B cell (primary cell): ENCODE measurements around the gene SCAF11. TPM values are rescaled to one million over a fixed set of nuclear protein-coding genes. Genes with fewer than 3 reads are reported as not detected.

Source experiments
- ATAC-seq: fragments of 200-7000 bp; cut with Tn5 transposase; one replicate; pipeline ENCODE4 v1.10.0; 2021; ENCODE audit warnings: low read depth, mild to moderate bottlenecking, moderate number of reproducible peaks, moderate library complexity
- CTCF ChIA-PET: fragments of 350-600 bp; sonication (Branson Sonifier 250); formaldehyde crosslinking; loops from one replicate; lab custom pipeline; 2021; ENCODE audit warnings: antibody characterized with exemption, inconsistent platforms; lab: Charles Lee
- POLR2A ChIA-PET: fragments of 350-600 bp; sonication (Branson Sonifier 250); formaldehyde crosslinking; loops from one replicate; lab custom pipeline; 2021; ENCODE audit warnings: antibody characterized with exemption; lab: Charles Lee
- DNase-seq: peaks from one replicate; pipeline ENCODE4 v3.0.0; 2013
- H2AFZ ChIP-seq: 2 replicates; pipeline ENCODE4 v1.6.1; 2012; ENCODE audit warnings: mild to moderate bottlenecking, low read depth, low read length; ENCODE audit not compliant: insufficient read depth, poor library complexity, severe bottlenecking
- H3K27ac ChIP-seq, 2 donors: 1 replicate in 1 of 2; 2 replicates in 1 of 2; pipeline ENCODE4 v1.5.1; 2012 to 2013; ENCODE audit warnings: low read length in 2 of 2, mild to moderate bottlenecking in 2 of 2, moderate library complexity in 1 of 2
- H3K27me3 ChIP-seq, 4 experiments: fragments of 200-600 bp in 1 of 4; sonication (generic) in 1 of 4; replicated peaks in 1 of 4; 1 replicate in 2 of 4; 2 replicates in 2 of 4; pipeline versions ENCODE4 v1.6.1 to v1.7.0; 2013 to 2016; ENCODE audit warnings: low read length in 3 of 4, mild to moderate bottlenecking in 2 of 4, mixed read lengths in 1 of 4, moderate library complexity in 1 of 4; ENCODE audit not compliant: insufficient read depth in 4 of 4, control insufficient read depth in 3 of 4; ENCODE audit errors: control extremely low read depth in 1 of 4
- H3K36me3 ChIP-seq, 2 experiments: replicated peaks in 1 of 2; 1 replicate in 1 of 2; 2 replicates in 1 of 2; pipeline versions ENCODE4 v1.6.1 to v1.7.1; 2013; ENCODE audit warnings: low read length in 1 of 2; ENCODE audit not compliant: insufficient read depth in 2 of 2, control insufficient read depth in 1 of 2; ENCODE audit errors: control extremely low read depth in 1 of 2, extremely low read depth in 1 of 2
- H3K4me1 ChIP-seq, 2 donors: fragments of 200-600 bp in 1 of 2; sonication (generic) in 1 of 2; 1 replicate in 1 of 2; 2 replicates in 1 of 2; pipeline versions ENCODE4 v1.5.1 to v1.6.1; 2013 to 2017; ENCODE audit warnings: low read length in 2 of 2; ENCODE audit not compliant: control insufficient read depth in 2 of 2, insufficient read depth in 2 of 2
- H3K4me2 ChIP-seq: replicated peaks from 2 replicates; pipeline ENCODE3; 2012; ENCODE audit warnings: mild to moderate bottlenecking, low read depth, low read length; ENCODE audit not compliant: poor library complexity, severe bottlenecking
- H3K4me3 ChIP-seq, 5 experiments: fragments of 200-600 bp in 1 of 5; sonication (generic) in 1 of 5; 1 replicate in 3 of 5; 2 replicates in 2 of 5; pipeline versions ENCODE4 v1.5.1 to v1.7.0; 2011 to 2016; ENCODE audit warnings: low read length in 4 of 5, mild to moderate bottlenecking in 4 of 5, low read depth in 2 of 5, control low read depth in 1 of 5, moderate library complexity in 1 of 5; ENCODE audit not compliant: insufficient read depth in 1 of 5; ENCODE audit errors: control extremely low read depth in 1 of 5, extremely low read depth in 1 of 5
- H3K79me2 ChIP-seq: fragments of 200-600 bp; sonication (generic); one replicate; pipeline ENCODE4 v1.6.0; 2016; ENCODE audit warnings: low read length; ENCODE audit not compliant: control insufficient read depth, insufficient read depth
- H3K9ac ChIP-seq: fragments of 200-600 bp; sonication (generic); 2 replicates; pipeline ENCODE4 v1.6.1; 2017; ENCODE audit warnings: mild to moderate bottlenecking, low read length, moderate library complexity
- H3K9me3 ChIP-seq, 3 donors: one replicate each; pipeline versions ENCODE4 v1.6.1 to v1.7.1; 2013; ENCODE audit warnings: low read length in 2 of 3; ENCODE audit not compliant: control insufficient read depth in 2 of 3, insufficient read depth in 1 of 3; ENCODE audit errors: control extremely low read depth in 1 of 3
- H4K20me1 ChIP-seq: 2 replicates; pipeline ENCODE4 v1.6.0; 2012; ENCODE audit warnings: mild to moderate bottlenecking, low read length; ENCODE audit not compliant: insufficient read depth, control insufficient read depth, poor library complexity, severe bottlenecking
- H3K27ac Mint-ChIP-seq: one replicate; pipeline ENCODE4 v1.8.0; 2021; ENCODE audit warnings: mixed read lengths
- H3K27me3 Mint-ChIP-seq: one replicate; pipeline ENCODE4 v1.8.0; 2021; ENCODE audit warnings: mixed read lengths
- H3K4me1 Mint-ChIP-seq: one replicate; pipeline ENCODE4 v1.8.0; 2021; ENCODE audit warnings: mixed read lengths
- H3K4me3 Mint-ChIP-seq: one replicate; pipeline ENCODE4 v1.8.0; 2021; ENCODE audit warnings: mixed read lengths
- H3K9me3 Mint-ChIP-seq: one replicate; pipeline ENCODE4 v1.8.0; 2022; ENCODE audit warnings: mixed read lengths; ENCODE audit not compliant: insufficient read depth
- CTCF ChIP-seq: fragments of 200-600 bp; IDR thresholded peaks from one replicate; pipeline ENCODE4 v1.8.0; 2022; ENCODE audit warnings: antibody characterized with exemption, mild to moderate bottlenecking
- EZH2 ChIP-seq: IDR thresholded peaks from 2 replicates; pipeline ENCODE4 v1.6.1; 2012; ENCODE audit warnings: borderline replicate concordance, low read depth, mild to moderate bottlenecking, moderate library complexity, low read length; ENCODE audit not compliant: insufficient read depth, poor library complexity, severe bottlenecking
- WGBS: methylation state at CpG from one replicate; pipeline ENCODE4 v1.1.5; 2013; ENCODE audit warnings: missing lambda C conversion rate; ENCODE audit not compliant: insufficient coverage; 5-methylcytosine and 5-hydroxymethylcytosine counted together
- intact Hi-C: fragments of 100-400 bp; cut with micrococcal nuclease; formaldehyde crosslinking; loops from one replicate; pipeline ENCODE4 v1.10.0; 2022
- polyA plus RNA-seq: library from polyadenylated mRNA; depleted of rRNA; stranded (reverse); fragments of >200 nt; gene quantifications from 2 replicates; pipeline ENCODE4 v1.2.3, GENCODE V29; 2012
- total RNA-seq, 2 donors: library from RNA; stranded (reverse); fragments of 120-200 nt in 1 of 2; gene quantifications; 1 replicate in 1 of 2; 2 replicates in 1 of 2; pipeline versions ENCODE4 v1.2.3 to v1.2.4, GENCODE V29; 2013 to 2022

Gene SCAF11
- total and polyA plus RNA-seq, 2 donors (not counting 1 experiment from before 2014, with no cell fraction given), result 76.1 to 247 TPM

GRCh38 chr12:45978108-45978507, 12.3 kb downstream of the SCAF11 start:
- peaks cover 14 to 21% of the 10 kb centered on the region in 2 experiments for H3K36me3 ChIP-seq
- Mint-ChIP-seq H3K4me3 (peak overlapping the region; percentile 2), H3K9me3 (no peaks in the 10 kb centered on the region), H3K27me3 (no peaks in the 10 kb centered on the region), H3K27ac (no peak overlapping the region), H3K4me1 (peaks cover 90% of the 10 kb centered on the region)
- ChIA-PET POLR2A (no interaction called here), CTCF (no interaction called here)
- peak overlapping the region in 1 of 2 donors; percentile 11 for H3K27ac ChIP-seq
- TF ChIP-seq EZH2 (no peak), CTCF (no peak)
- H4K20me1 ChIP-seq, result peaks cover 74% of the 10 kb centered on the region
- intact Hi-C loops, result no loop called here
- H3K9ac ChIP-seq, result no peak overlapping the region
- H2AFZ ChIP-seq, result no peak overlapping the region
- ATAC-seq (no peak), DNase-seq (no peak)
- no peaks in the 10 kb centered on the region for H3K9me3 ChIP-seq
- H3K4me1 ChIP-seq, result peaks cover 18 to 57% of the 10 kb centered on the region in 2 donors
- no peaks in the 10 kb centered on the region for H3K27me3 ChIP-seq
- H3K4me2 ChIP-seq, result peak overlapping the region; percentile 21
- peaks cover 100% of the 10 kb centered on the region for H3K79me2 ChIP-seq
- no peak overlapping the region for H3K4me3 ChIP-seq
- no CpG with 5 or more reads among the region's 2 CpGs for WGBS

- H3K79me2 ChIP-seq, result peaks cover 97% of the 10 kb centered on the region
- no peak for TF ChIP-seq CTCF
- TF ChIP-seq EZH2, result no peak
- Mint-ChIP-seq H3K27ac (no peak overlapping the region), H3K9me3 (no peaks in the 10 kb centered on the region), H3K27me3 (no peaks in the 10 kb centered on the region), H3K4me3 (peak overlapping the region; percentile 6), H3K4me1 (peaks cover 88% of the 10 kb centered on the region)
- peaks cover 14 to 19% of the 10 kb centered on the region in 2 experiments for H3K36me3 ChIP-seq
- H3K4me3 ChIP-seq, result no peak overlapping the region
- H3K27ac ChIP-seq, result no peak overlapping the region
- intact Hi-C loops, result no loop called here
- H2AFZ ChIP-seq, result no peak overlapping the region
- peaks cover 75% of the 10 kb centered on the region for H4K20me1 ChIP-seq
- H3K9me3 ChIP-seq, result no peaks in the 10 kb centered on the region
- CTCF ChIA-PET, result no interaction called here
- H3K9ac ChIP-seq, result no peak overlapping the region
- POLR2A ChIA-PET, result no interaction called here
- H3K27me3 ChIP-seq, result no peaks in the 10 kb centered on the region
- ATAC-seq (no peak), DNase-seq (no peak)
- H3K4me2 ChIP-seq, result peak overlapping the region; percentile 21
- H3K4me1 ChIP-seq, result peaks cover 14 to 56% of the 10 kb centered on the region in 2 donors
These were observed 12.8 kb downstream of the SCAF11 start for GRCh38 chr12:45977620-45978019.
